GM10266 (cell line): Measurements from ENCODE around the gene FAF1.

Source experiments
- DNase-seq: peaks from one replicate; pipeline ENCODE4 v3.0.0; 2012; ENCODE audit errors: extremely low spot score
- TF ChIP-seq, protein P1 (sequence below): IDR thresholded peaks from 2 replicates; pipeline ENCODE4 v1.5.1; 2012; ENCODE audit warnings: mild to moderate bottlenecking, low read depth; ENCODE audit not compliant: control insufficient read depth, insufficient read depth; ENCODE audit errors: missing control alignments

The FAF1 gene

GRCh38 chr1:50796272-50796671 is 163.8 kb downstream of the FAF1 start:
- TF ChIP-seq, protein P1, sequence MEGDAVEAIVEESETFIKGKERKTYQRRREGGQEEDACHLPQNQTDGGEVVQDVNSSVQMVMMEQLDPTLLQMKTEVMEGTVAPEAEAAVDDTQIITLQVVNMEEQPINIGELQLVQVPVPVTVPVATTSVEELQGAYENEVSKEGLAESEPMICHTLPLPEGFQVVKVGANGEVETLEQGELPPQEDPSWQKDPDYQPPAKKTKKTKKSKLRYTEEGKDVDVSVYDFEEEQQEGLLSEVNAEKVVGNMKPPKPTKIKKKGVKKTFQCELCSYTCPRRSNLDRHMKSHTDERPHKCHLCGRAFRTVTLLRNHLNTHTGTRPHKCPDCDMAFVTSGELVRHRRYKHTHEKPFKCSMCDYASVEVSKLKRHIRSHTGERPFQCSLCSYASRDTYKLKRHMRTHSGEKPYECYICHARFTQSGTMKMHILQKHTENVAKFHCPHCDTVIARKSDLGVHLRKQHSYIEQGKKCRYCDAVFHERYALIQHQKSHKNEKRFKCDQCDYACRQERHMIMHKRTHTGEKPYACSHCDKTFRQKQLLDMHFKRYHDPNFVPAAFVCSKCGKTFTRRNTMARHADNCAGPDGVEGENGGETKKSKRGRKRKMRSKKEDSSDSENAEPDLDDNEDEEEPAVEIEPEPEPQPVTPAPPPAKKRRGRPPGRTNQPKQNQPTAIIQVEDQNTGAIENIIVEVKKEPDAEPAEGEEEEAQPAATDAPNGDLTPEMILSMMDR: no peak
- DNase-seq: no peak

- TF ChIP-seq, protein P1: no peak
- no peak for DNase-seq
Observed at GRCh38 chr1:50793521-50793920, 166.5 kb downstream of the FAF1 start.

- no peak for DNase-seq
- TF ChIP-seq, protein P1: no peak
Observed at GRCh38 chr1:50787266-50787665, 172.8 kb downstream of the FAF1 start.

DNA sequence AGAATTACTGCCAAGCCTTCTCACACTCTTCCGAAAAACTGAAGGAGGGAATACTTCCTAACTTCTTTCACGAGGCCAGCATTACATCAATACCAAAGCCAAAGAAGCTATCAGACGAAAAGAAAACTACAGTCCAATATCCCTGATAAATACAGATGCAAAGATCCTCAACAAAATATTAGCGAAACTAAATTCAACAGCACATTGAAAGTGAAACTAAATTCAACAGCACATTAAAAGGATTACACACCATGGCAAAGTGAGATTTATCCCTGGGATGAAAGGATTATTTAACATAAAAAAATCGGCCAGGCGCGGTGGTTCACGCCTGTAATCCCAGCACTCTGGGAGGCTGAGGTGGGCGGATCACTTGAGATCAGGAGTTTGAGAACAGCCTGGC is 176.8 kb downstream of the FAF1 start:
- TF ChIP-seq, protein P1: no peak
- no peak for DNase-seq

GRCh38 chr1:50780797-50781196 is 179.3 kb downstream of the FAF1 start:
- no peak for DNase-seq
- TF ChIP-seq, protein P1: no peak

GRCh38 chr1:50779801-50780200 is 180.3 kb downstream of the FAF1 start:
- TF ChIP-seq, protein P1: no peak
- no peak for DNase-seq

DNA sequence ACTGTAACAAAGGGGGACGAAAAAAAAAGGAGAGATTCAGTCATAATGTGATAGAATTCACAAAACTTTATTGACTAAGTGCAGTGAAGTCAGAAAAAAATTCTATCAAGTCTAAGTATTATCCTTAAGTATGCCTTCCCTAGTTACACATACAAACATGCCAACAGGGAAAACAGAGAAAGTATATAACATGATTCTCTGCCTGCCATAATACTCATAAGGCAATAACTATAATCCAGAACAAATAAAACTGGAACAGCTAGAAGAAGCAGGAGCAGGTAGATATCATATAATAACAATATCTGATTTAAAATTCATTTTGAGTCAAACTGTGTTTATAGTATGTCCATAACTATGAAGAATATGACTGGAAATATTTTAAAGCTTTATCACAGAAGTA is 184.3 kb downstream of the FAF1 start:
- DNase-seq: no peak
- TF ChIP-seq, protein P1: no peak
